ENCODE measurements around the gene WDFY1. TPM values are rescaled to one million over a fixed set of nuclear protein-coding genes. Genes with fewer than 3 reads are reported as not detected.

The WDFY1 gene
- total RNA-seq, 1 experiment from 2014 or later = 44.7 TPM

- no peak overlapping the region for H3K27ac ChIP-seq (ENCODE audit: low read depth, low read length)
- BruUV-seq (replicated peaks) = no TSS peak
These were observed 620 bp upstream of the WDFY1 start for GRCh38 chr2:223945755-223946154.

More at GRCh38 chr2:223945755-223946154, 620 bp upstream of the WDFY1 start:
- Histone ChIP-seq H3K4me1 (ENCODE audit: control insufficient read depth in 1 of 2, insufficient read depth in 2 of 2, low read length in 2 of 2) (peaks cover 18 to 38% of the 10 kb centered on the region in 2 experiments), H3K9me3 (ENCODE audit: control insufficient read depth in 1 of 2, insufficient read depth in 1 of 2, low read depth in 1 of 2, low read length in 2 of 2) (no peaks in the 10 kb centered on the region), H3K9me2 (ENCODE audit: insufficient read depth) (no peaks in the 10 kb centered on the region), H3K36me3 (ENCODE audit: control insufficient read depth in 1 of 2, insufficient read depth in 2 of 2, low read length in 2 of 2) (no peaks in the 10 kb centered on the region), H4K20me1 (ENCODE audit: insufficient read depth) (no peaks in the 10 kb centered on the region), H2AFZ (ENCODE audit: low read depth, low read length, poor library complexity, severe bottlenecking) (peak overlapping the region; percentile 90), H3K27me3 (ENCODE audit: insufficient read depth, low read length) (no peaks in the 10 kb centered on the region), H3K4me3 (replicated peaks in 1 of 2; ENCODE audit: low read depth in 1 of 2, low read length in 2 of 2) (peak overlapping the region; percentile 75 to 95), H3K4me2 (ENCODE audit: low read length) (peak overlapping the region; percentile 88), H3K79me2 (ENCODE audit: insufficient read depth, low read length) (peaks cover 33% of the 10 kb centered on the region), H3K9ac (ENCODE audit: low read length) (peak overlapping the region; percentile 88)
- RAD21 ChIA-PET (ENCODE audit: low non-redundant PET in 1 of 2, low total read pairs in 2 of 2, uncharacterized antibody in 2 of 2, unreplicated experiment in 2 of 2) = no interaction called here
- POLR2A ChIA-PET = no interaction called here
- ATAC-seq = no peak
- intact Hi-C loops (cut with micrococcal nuclease) = loop anchor here (10.0 kb wide), 2 partner anchors 111 to 251 kb away; partner anchors contain the start of gene AP1S3
- DNase-seq (ENCODE audit: low read depth, low spot score) = no peak
- CTCF ChIA-PET = no interaction called here
- TF ChIP-seq EGR1 (IDR thresholded peaks at IDR 0.05; ENCODE audit: low read depth) = no peak
- TF ChIP-seq REST (IDR thresholded peaks at IDR 0.05; ENCODE audit: low read depth) = no peak
- TF ChIP-seq, protein P1, sequence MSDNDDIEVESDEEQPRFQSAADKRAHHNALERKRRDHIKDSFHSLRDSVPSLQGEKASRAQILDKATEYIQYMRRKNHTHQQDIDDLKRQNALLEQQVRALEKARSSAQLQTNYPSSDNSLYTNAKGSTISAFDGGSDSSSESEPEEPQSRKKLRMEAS (IDR thresholded peaks at IDR 0.05) = no peak
- no peak for TF ChIP-seq EZH2 (IDR thresholded peaks at IDR 0.05)
- TF ChIP-seq TCF7L2 (IDR thresholded peaks at IDR 0.05; ENCODE audit: borderline replicate concordance, extremely low read depth, insufficient read depth, insufficient read length) = no peak
- no peak for TF ChIP-seq SRF (IDR thresholded peaks at IDR 0.05; ENCODE audit: low read depth)
- no peak for TF ChIP-seq CEBPB (IDR thresholded peaks at IDR 0.05; ENCODE audit: low read depth)
- no peak for TF ChIP-seq RAD21 (IDR thresholded peaks at IDR 0.05; ENCODE audit: low read depth)
- TF ChIP-seq ZNF274 (IDR thresholded peaks at IDR 0.05; ENCODE audit: low read depth, low read length) = no peak
- TF ChIP-seq SIN3A (IDR thresholded peaks at IDR 0.05; ENCODE audit: low read depth) = no peak
- no peak for TF ChIP-seq EZH2phosphoT487 (IDR thresholded peaks at IDR 0.05; ENCODE audit: borderline replicate concordance)
- TF ChIP-seq FOSL1 (IDR thresholded peaks at IDR 0.05; ENCODE audit: low read depth) = no peak
- no peak for TF ChIP-seq POLR2A (IDR thresholded peaks at IDR 0.05; ENCODE audit: borderline replicate concordance, extremely low read depth, insufficient read depth, insufficient read length)
- TF ChIP-seq, protein P2, sequence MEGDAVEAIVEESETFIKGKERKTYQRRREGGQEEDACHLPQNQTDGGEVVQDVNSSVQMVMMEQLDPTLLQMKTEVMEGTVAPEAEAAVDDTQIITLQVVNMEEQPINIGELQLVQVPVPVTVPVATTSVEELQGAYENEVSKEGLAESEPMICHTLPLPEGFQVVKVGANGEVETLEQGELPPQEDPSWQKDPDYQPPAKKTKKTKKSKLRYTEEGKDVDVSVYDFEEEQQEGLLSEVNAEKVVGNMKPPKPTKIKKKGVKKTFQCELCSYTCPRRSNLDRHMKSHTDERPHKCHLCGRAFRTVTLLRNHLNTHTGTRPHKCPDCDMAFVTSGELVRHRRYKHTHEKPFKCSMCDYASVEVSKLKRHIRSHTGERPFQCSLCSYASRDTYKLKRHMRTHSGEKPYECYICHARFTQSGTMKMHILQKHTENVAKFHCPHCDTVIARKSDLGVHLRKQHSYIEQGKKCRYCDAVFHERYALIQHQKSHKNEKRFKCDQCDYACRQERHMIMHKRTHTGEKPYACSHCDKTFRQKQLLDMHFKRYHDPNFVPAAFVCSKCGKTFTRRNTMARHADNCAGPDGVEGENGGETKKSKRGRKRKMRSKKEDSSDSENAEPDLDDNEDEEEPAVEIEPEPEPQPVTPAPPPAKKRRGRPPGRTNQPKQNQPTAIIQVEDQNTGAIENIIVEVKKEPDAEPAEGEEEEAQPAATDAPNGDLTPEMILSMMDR (IDR thresholded peaks at IDR 0.05 in 2 of 3, conservative IDR thresholded peaks at IDR 0.05 in 1 of 3; ENCODE audit: borderline replicate concordance in 1 of 3, insufficient read depth in 1 of 3, low read depth in 2 of 3, low read length in 2 of 3) = no peak
- TF ChIP-seq SP1 (IDR thresholded peaks at IDR 0.05; ENCODE audit: low read depth) = no peak
- no peak for TF ChIP-seq ATF3 (IDR thresholded peaks at IDR 0.05)
- TF ChIP-seq ELF1 (IDR thresholded peaks at IDR 0.05; ENCODE audit: borderline replicate concordance, low read depth) = no peak
- no peak for TF ChIP-seq ZBTB33 (IDR thresholded peaks at IDR 0.05; ENCODE audit: extremely low read depth, insufficient replicate concordance, low read length)
- TF ChIP-seq POLR2AphosphoS5 (IDR thresholded peaks at IDR 0.05; ENCODE audit: low read depth, low read length) = no peak
- TF ChIP-seq YY1 (IDR thresholded peaks at IDR 0.05; ENCODE audit: extremely low read depth, insufficient replicate concordance, low read depth, low read length) = no peak

All from HCT116 (cell line).